H9 (cell line): Measurements from ENCODE around the gene DOC2B. TPM values are rescaled to one million over a fixed set of nuclear protein-coding genes. Genes with fewer than 3 reads are reported as not detected.

Experiments
- DNase-seq: peaks from one replicate; pipeline ENCODE4 v3.0.0-alpha.2; 2017
- H2AFZ ChIP-seq: one replicate; pipeline ENCODE4 v1.6.1; 2013; ENCODE audit warnings: mild to moderate bottlenecking, low read length, control low read depth, moderate library complexity
- H2AK5ac ChIP-seq: 2 replicates; pipeline ENCODE4 v1.6.1; 2013; ENCODE audit warnings: low read length, control low read depth, mixed read lengths; ENCODE audit not compliant: insufficient read length
- H2BK120ac ChIP-seq: one replicate; pipeline ENCODE4 v1.6.1; 2013; ENCODE audit warnings: low read depth, mild to moderate bottlenecking, low read length, control low read depth, inconsistent platforms; ENCODE audit not compliant: poor library complexity, severe bottlenecking
- H2BK12ac ChIP-seq: 2 replicates; pipeline ENCODE4 v1.6.1; 2013; ENCODE audit warnings: low read length, control low read depth, mixed read lengths, low read depth; ENCODE audit not compliant: insufficient read length
- H2BK15ac ChIP-seq: 2 replicates; pipeline ENCODE4 v1.6.1; 2013; ENCODE audit warnings: low read depth, low read length, control low read depth
- H2BK20ac ChIP-seq: one replicate; pipeline ENCODE4 v1.6.1; 2013; ENCODE audit warnings: low read depth, mild to moderate bottlenecking, low read length, control low read depth, inconsistent platforms; ENCODE audit not compliant: poor library complexity, severe bottlenecking
- H2BK5ac ChIP-seq: 2 replicates; pipeline ENCODE4 v1.6.1; 2013; ENCODE audit warnings: low read length, control low read depth, mixed read lengths; ENCODE audit not compliant: insufficient read length
- H3K14ac ChIP-seq: 2 replicates; pipeline ENCODE4 v1.6.1; 2013; ENCODE audit warnings: low read length, control low read depth; ENCODE audit not compliant: insufficient read depth
- H3K18ac ChIP-seq: 2 replicates; pipeline ENCODE4 v1.6.1; 2013; ENCODE audit warnings: low read depth, mild to moderate bottlenecking, mixed read lengths, low read length, control low read depth; ENCODE audit not compliant: insufficient read length
- H3K23ac ChIP-seq: 2 replicates; pipeline ENCODE4 v1.6.1; 2013; ENCODE audit warnings: low read length, control low read depth, mixed read lengths, low read depth; ENCODE audit not compliant: insufficient read length
- H3K23me2 ChIP-seq: 2 replicates; pipeline ENCODE4 v1.6.1; 2013; ENCODE audit warnings: low read depth, mild to moderate bottlenecking, mixed read lengths, low read length, control low read depth; ENCODE audit not compliant: insufficient read length, poor library complexity, severe bottlenecking
- H3K27ac ChIP-seq: 2 replicates; pipeline ENCODE4 v1.5.1; 2013; ENCODE audit warnings: low read length, control low read depth, mixed read lengths, low read depth; ENCODE audit not compliant: insufficient read length
- H3K27me3 ChIP-seq: 2 replicates; pipeline ENCODE4 v1.6.1; 2013; ENCODE audit warnings: low read length, control low read depth, inconsistent platforms; ENCODE audit not compliant: insufficient read depth
- H3K4ac ChIP-seq: 2 replicates; pipeline ENCODE4 v1.6.1; 2013; ENCODE audit warnings: low read depth, mild to moderate bottlenecking, control low read depth, inconsistent platforms, low read length, moderate library complexity
- H3K4me1 ChIP-seq: 2 replicates; pipeline ENCODE4 v1.6.1; 2013; ENCODE audit warnings: low read length, control low read depth, inconsistent platforms; ENCODE audit not compliant: insufficient read depth
- H3K4me2 ChIP-seq: 2 replicates; pipeline ENCODE4 v1.6.1; 2013; ENCODE audit warnings: low read length, control low read depth, mixed read lengths; ENCODE audit not compliant: insufficient read length, insufficient read depth
- H3K56ac ChIP-seq: 2 replicates; pipeline ENCODE4 v1.6.1; 2013; ENCODE audit warnings: low read depth, mild to moderate bottlenecking, mixed read lengths, low read length, control low read depth; ENCODE audit not compliant: insufficient read length
- H3K79me1 ChIP-seq: 2 replicates; pipeline ENCODE4 v1.6.1; 2013; ENCODE audit warnings: low read depth, mild to moderate bottlenecking, moderate library complexity, low read length, control low read depth, inconsistent platforms; ENCODE audit not compliant: insufficient read depth, poor library complexity, severe bottlenecking
- H3K79me2 ChIP-seq: 2 replicates; pipeline ENCODE4 v1.6.1; 2013; ENCODE audit warnings: low read length, control low read depth, inconsistent platforms; ENCODE audit not compliant: insufficient read depth
- H3K9ac ChIP-seq: 2 replicates; pipeline ENCODE4 v1.6.1; 2013; ENCODE audit warnings: low read length, control low read depth, mixed read lengths; ENCODE audit not compliant: insufficient read length; ENCODE audit errors: extremely low read depth
- H3K9me3 ChIP-seq: one replicate; pipeline ENCODE4 v1.6.1; 2013; ENCODE audit warnings: low read depth, low read length, inconsistent platforms; ENCODE audit not compliant: control insufficient read depth
- H3T11ph ChIP-seq: one replicate; pipeline ENCODE4 v1.6.1; 2013; ENCODE audit warnings: mild to moderate bottlenecking, low read length, control low read depth, inconsistent platforms
- H4K20me1 ChIP-seq: one replicate; pipeline ENCODE4 v1.6.1; 2013; ENCODE audit not compliant: control insufficient read depth, insufficient read length, insufficient read depth
- H4K5ac ChIP-seq: 2 replicates; pipeline ENCODE4 v1.6.1; 2013; ENCODE audit warnings: low read depth, mild to moderate bottlenecking, mixed read lengths, low read length, control low read depth; ENCODE audit not compliant: insufficient read length
- H4K8ac ChIP-seq: replicated peaks from 2 replicates; pipeline ENCODE4 v1.6.1; 2013; ENCODE audit warnings: low read length, control low read depth, mixed read lengths, low read depth; ENCODE audit not compliant: insufficient read length
- H4K91ac ChIP-seq: 2 replicates; pipeline ENCODE4 v1.6.1; 2013; ENCODE audit warnings: low read depth, mild to moderate bottlenecking, moderate library complexity, mixed read lengths, low read length, control low read depth; ENCODE audit not compliant: insufficient read length
- H3K27ac Mint-ChIP-seq, 3 experiments: 2 replicates in 2 of 3; 3 replicates in 1 of 3; pipeline ENCODE4 v1.8.0; 2020 to 2021; ENCODE audit warnings: mixed read lengths in 3 of 3, mild to moderate bottlenecking in 1 of 3, moderate library complexity in 1 of 3
- H3K27me3 Mint-ChIP-seq: 2 replicates; pipeline ENCODE4 v1.8.0; 2021; ENCODE audit warnings: low read depth, mild to moderate bottlenecking, moderate library complexity, mixed read lengths
- H3K36me3 Mint-ChIP-seq, 3 experiments: 2 replicates in 2 of 3; 3 replicates in 1 of 3; pipeline ENCODE4 v1.8.0; 2020 to 2021; ENCODE audit warnings: low read depth in 3 of 3, mixed read lengths in 3 of 3; ENCODE audit not compliant: insufficient read depth in 1 of 3
- H3K4me1 Mint-ChIP-seq, 2 experiments: 2 replicates each; pipeline ENCODE4 v1.8.0; 2020; ENCODE audit warnings: mixed read lengths in 2 of 2
- H3K4me3 Mint-ChIP-seq, 2 experiments: 2 replicates in 1 of 2; 3 replicates in 1 of 2; pipeline ENCODE4 v1.8.0; 2020 to 2021; ENCODE audit warnings: mild to moderate bottlenecking in 2 of 2, mixed read lengths in 2 of 2, moderate library complexity in 1 of 2
- H3K9me3 Mint-ChIP-seq, 2 experiments: 2 replicates in 1 of 2; 3 replicates in 1 of 2; pipeline ENCODE4 v1.8.0; 2020; ENCODE audit warnings: mild to moderate bottlenecking in 2 of 2, mixed read lengths in 2 of 2, moderate library complexity in 1 of 2
- CTCF ChIP-seq: fragments of 200-600 bp; sonication (generic); conservative IDR thresholded peaks from 3 replicates; pipeline ENCODE4 v1.8.0; 2021; ENCODE audit warnings: antibody characterized with exemption, mild to moderate bottlenecking
- WGBS: extraction: QIAGEN DNeasy Blood & Tissue Kit; methylation state at CpG from one replicate; pipeline ENCODE4 v1.1.7; 2013; ENCODE audit warnings: missing lambda C conversion rate, low lambda C conversion rate, mixed read lengths; ENCODE audit not compliant: insufficient read length; ENCODE audit errors: extremely low coverage; 5-methylcytosine and 5-hydroxymethylcytosine counted together
- total RNA-seq: library from RNA; stranded (reverse); gene quantifications from 2 replicates; pipeline ENCODE4 v1.2.1, GENCODE V29; 2021

The DOC2B gene
- total RNA-seq, 1 experiment from 2014 or later = 2.1 TPM

- DNase-seq = no peak
- H2BK5ac ChIP-seq = no peak overlapping the region
- no peak overlapping the region for H2BK120ac ChIP-seq
- no peak overlapping the region for H3K9ac ChIP-seq
- H3K14ac ChIP-seq = no peak overlapping the region
- Mint-ChIP-seq H3K4me3 (no peak overlapping the region), H3K9me3 (peaks cover 0 to 4% of the 10 kb centered on the region in 2 experiments; a peak in 1 of 5 replicates), H3K36me3 (no peaks in the 10 kb centered on the region; a peak in 1 of 7 replicates), H3K27me3 (peaks cover 2% of the 10 kb centered on the region; the same call in 1 of the 2 replicates), H3K4me1 (peaks cover 0 to 8% of the 10 kb centered on the region in 2 experiments; a peak in 3 of 4 replicates), H3K27ac (no peak overlapping the region)
- no peaks in the 10 kb centered on the region for H3K27me3 ChIP-seq
- no peaks in the 10 kb centered on the region for H4K20me1 ChIP-seq
- no peak overlapping the region for H3K23ac ChIP-seq
- H3K79me1 ChIP-seq = no peaks in the 10 kb centered on the region
- no peak overlapping the region for H3T11ph ChIP-seq
- H3K4me1 ChIP-seq = no peaks in the 10 kb centered on the region
- WGBS = no CpG with 5 or more reads among the region's 10 CpGs
- H3K23me2 ChIP-seq = no peaks in the 10 kb centered on the region
- no peak overlapping the region for H2BK20ac ChIP-seq
- no peak overlapping the region for H4K5ac ChIP-seq
- no peaks in the 10 kb centered on the region for H3K79me2 ChIP-seq
- no peak overlapping the region for H2AFZ ChIP-seq
- H2BK15ac ChIP-seq = no peak overlapping the region
- H3K27ac ChIP-seq = no peak overlapping the region
- no peak overlapping the region for H4K8ac ChIP-seq
- H3K56ac ChIP-seq = no peak overlapping the region
- H2AK5ac ChIP-seq = no peak overlapping the region
- no peak overlapping the region for H3K4me2 ChIP-seq
- H3K4ac ChIP-seq = no peak overlapping the region
- no peak overlapping the region for H2BK12ac ChIP-seq
- H3K9me3 ChIP-seq = no peaks in the 10 kb centered on the region
- no peak overlapping the region for H4K91ac ChIP-seq
- no peak for TF ChIP-seq CTCF
- no peak overlapping the region for H3K18ac ChIP-seq
Measured at GRCh38 chr17:214881-215331, 33.5 kb upstream of the DOC2B start.
